Inflammatory macrophage treated with lipopolysaccharide for 1 hour (primary cell): ENCODE data around the gene HIBCH.
"Not testable (repeated sequence)": the region's sequence is repeated elsewhere in the genome, so short reads cannot be mapped to it uniquely, and the experiment has no call there.

Source experiments
- DNase-seq, 2 donors: peaks; one replicate each; pipeline ENCODE4 v3.0.0-alpha.2; 2020 to 2022

Gene HIBCH, protein sequence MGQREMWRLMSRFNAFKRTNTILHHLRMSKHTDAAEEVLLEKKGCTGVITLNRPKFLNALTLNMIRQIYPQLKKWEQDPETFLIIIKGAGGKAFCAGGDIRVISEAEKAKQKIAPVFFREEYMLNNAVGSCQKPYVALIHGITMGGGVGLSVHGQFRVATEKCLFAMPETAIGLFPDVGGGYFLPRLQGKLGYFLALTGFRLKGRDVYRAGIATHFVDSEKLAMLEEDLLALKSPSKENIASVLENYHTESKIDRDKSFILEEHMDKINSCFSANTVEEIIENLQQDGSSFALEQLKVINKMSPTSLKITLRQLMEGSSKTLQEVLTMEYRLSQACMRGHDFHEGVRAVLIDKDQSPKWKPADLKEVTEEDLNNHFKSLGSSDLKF

DNA sequence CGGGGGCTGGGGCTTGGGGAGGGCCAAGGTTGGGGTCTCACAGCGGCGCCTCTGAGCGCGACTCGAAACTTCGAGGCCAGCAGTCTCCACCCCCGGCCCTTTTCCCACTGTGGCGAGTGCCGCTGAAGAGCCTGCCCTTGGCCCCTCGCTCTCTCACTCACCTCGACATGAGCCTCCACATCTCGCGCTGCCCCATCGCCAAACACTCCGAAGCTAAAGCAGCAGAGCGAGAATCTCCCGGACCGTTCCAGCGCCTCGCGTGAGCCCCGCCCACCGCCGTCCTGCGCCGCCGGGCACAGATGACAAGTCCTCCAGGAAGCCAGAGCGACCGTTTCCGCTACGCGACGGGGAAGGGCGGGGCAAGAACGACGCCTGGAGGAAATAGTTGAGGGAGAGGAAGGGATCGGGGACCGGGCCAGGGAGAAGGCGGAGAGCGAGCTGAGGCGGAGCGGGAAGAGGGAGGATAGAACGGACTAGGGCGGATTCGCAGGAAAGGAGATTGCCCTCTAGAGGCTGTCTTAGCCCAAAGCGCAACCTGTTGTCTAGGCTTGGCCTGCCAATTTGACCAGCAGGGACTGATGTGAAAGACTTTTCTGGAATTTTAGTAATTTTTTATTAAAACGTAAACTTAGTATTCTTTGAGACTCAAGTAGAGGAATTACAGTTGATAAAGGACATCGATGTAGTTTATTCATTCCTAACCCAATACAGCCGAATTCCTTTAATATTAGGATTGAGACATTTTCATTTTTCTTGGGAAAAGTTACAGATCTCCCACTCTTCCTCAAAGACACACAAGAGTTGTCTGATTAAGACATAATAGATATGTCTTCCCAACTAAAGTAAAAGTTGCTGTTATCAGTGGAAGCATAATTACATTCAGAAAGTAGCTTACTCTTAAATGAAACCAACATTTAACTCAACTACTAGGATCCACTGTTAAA lies at the start of gene HIBCH:
Gene HIBCH, minus strand, starts transcription at position 272 of the 944 bp plus-strand sequence. Its CDS starts 76 bp downstream, at position 196.
- peak; percentile 97 to 99 for DNase-seq

DNA sequence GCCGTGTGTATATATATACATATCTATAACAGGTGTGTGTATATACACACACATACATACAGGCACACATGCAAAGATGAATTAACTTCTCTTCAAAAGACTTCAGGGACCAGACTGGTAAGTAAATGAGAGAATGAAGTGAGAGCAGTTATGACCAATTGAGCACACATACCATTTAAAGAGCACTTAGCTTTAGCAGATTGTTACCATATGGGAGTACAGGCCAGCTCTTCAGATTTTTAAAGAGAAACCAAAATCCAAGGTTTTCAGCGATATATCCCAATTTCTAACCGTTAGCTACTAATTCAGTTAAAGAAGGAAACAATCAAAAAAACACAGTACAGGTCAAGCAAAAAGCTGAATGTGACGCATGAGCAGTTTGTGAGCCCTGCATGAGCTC lies 47.5 kb upstream of the HIBCH start:
- DNase-seq: no peak

DNA sequence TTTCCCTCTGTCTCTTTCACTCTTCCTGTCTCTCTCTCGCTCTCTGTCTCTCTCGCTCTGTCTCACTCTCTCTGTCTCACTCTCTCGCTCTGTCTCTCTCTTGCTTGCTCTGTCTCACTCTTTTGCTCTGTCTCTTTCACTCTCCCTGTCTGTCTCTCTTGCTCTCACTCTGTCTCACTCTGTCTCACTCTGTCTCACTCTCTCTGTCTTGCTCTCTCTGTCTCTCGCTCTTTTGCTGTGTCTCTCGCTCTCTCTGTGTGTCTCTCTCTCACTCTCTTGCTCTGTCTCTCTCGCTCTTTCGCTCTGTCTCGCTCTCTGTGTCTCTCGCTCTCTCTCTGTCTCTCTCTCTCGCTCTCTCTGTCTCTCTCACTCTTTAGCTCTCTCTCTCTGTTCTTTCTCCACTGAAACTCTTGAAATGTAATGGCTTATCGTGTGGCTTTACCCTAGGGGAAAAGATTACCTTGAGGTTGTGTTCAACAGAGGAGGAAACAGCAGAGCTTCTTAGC lies 46.7 kb upstream of the HIBCH start:
- no peak for DNase-seq

DNA sequence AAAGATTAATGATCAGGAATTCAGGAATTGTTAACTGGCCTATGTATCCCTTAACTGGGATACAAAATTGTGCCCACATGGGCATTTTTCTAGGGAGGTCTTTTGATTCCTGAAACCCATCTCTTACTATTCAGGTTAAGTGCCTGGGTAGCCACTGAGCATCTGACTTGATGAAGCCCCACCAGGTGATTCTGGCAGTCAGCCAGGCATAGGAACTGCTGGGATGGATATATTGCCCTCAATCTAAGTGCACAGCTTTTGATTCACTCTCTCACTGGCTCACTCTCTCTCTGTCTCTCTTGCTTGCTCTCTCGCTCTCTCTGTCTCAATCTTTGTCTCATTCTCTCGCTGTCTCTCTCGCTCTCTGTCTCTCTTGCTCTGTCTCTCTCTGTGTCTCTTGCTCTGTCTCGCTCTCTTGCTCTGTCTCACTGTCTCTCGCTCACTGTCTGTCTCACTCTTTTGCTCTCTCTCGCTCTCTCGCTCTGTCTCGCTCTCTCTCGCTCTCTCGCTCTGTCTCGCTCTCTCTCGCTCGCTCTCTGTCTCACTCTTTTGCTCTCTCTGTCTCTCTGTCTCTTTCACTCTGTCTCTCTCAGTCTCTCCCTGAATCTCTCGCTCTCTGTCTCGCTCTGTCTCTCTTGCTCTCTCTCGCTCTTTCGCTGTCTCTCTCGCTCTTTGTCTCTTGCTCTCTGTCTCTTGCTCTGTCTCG lies 46.0 kb upstream of the HIBCH start:
- no peak for DNase-seq

DNA sequence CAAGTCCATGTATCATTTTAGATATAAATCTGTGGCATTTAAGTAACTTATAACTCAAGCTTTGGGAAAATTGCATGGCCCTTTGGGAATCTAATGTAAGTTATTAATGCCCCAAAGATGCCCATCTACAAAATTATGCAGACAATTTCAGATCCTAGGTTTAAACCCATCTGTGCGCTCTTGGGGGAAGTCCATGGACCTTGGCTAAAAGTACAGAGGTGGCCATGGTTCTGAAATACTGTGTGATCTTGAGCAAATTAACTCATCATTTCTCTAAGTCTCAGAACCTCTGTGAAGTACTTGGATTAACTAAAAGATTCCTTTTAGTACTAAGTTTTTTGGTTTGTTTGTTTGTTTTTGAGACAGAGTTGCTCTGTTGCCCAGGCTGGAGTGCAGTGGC lies 43.3 kb upstream of the HIBCH start:
- DNase-seq: no peak

DNA sequence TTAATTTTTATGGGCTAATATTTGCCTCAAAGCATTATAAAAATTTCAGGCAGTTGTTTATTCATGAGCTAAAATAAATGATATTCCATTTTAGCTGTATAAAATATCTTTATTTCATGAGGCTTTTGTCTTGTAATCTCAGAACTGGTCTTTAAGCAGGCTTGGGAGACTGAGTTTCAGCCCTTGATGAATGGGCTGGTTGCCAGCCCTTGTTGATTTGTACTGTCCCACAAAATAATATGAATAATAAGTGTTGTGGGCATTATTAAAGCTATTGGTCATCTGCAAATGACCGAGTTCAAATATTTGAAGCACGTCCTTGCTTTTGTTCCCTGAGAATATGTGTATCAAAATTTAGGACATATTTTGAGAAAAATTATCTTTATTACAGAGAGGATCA lies 41.9 kb upstream of the HIBCH start:
- no peak for DNase-seq

DNA sequence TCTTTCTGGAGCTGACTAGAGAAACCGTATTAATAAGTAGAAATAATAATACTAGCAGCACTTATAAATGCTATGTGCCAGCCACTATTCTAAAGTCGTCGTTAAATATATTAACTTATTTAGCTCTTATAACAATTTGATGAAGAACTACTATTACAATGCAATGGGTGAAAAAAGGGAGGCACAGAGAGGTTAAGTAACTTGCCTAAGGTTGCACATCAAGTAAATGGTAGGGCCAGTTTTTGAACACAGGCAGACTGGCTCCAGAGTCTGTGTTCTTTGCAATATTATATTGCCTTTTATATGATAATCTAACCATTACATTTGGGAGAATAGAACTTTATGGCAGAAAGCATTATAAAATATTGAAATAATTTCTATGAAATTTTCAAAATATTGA lies 41.3 kb upstream of the HIBCH start:
- DNase-seq: no peak

DNA sequence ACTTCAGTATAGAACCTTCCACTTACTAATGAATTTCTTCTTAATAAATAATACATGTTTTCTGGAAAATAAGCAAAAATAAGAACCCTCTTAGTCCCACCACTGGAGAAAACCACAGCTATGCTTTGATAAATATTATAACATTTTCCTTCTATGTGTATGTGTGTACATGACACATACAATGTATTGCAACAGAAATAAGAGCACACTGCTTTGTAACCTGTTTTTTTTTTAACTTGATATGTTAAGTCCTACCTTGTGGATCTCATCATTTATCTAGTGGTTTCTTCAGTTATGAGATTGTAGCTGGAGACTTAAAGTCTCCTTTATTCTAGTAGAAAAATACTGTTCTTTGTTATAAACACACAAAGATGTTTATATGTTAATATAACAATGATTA lies 40.9 kb upstream of the HIBCH start:
- no peak for DNase-seq

DNA sequence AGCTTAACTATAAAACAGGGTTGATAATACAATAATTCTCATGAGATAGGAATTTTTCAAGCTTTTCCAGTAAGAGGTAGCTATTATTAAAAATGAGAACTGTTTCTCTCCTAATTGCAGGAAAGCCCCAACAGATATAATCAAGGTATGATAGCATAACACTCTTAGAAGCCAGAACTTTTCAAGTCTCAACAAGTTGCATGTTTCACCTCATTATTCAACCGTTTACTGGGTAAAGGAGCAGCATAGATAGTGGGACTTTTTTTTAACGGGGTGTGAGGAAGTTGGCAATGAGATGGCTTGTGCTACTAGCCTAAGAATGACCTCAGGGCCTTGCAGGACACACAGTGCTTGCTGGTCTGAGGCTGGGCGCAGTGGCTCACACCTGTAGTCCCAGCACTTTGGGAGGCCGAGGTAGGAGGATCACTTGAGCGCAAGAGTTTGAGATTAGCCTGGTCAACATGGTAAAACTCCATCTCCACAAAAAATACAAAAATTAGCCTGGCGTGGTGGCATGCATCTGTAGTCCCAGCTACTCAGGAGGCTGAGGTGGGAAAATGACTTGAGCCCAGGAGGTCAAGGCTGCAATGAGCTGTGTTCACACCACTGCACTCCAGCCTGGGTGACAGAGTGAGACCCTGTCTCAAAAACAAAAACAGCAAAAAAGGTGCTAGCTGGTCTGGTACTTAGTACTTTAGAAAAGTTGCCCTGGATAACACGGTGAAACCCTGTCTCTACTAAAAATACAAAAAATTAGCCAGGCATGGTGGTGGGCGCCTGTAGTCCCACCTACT lies 39.2 kb upstream of the HIBCH start:
- not testable (repeated sequence) for DNase-seq

DNA sequence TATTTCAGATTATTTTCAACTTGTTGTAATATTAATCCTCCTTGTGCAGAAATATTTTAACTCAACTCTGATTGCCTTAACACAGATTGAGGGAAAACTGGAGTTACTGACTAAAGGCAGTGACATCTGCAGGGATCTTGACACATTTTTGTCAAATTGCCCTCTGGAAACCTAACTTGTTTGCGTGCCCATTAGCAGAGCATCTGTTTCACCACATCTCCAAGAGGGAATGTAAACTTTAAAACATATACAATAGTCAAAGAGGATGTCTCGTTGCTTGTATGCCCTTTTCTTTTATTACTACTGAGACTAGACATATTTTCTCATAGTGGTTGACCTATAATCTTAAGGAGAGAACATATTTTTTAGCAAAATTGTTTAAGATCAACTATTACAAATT lies 38.0 kb upstream of the HIBCH start:
- DNase-seq: no peak

DNA sequence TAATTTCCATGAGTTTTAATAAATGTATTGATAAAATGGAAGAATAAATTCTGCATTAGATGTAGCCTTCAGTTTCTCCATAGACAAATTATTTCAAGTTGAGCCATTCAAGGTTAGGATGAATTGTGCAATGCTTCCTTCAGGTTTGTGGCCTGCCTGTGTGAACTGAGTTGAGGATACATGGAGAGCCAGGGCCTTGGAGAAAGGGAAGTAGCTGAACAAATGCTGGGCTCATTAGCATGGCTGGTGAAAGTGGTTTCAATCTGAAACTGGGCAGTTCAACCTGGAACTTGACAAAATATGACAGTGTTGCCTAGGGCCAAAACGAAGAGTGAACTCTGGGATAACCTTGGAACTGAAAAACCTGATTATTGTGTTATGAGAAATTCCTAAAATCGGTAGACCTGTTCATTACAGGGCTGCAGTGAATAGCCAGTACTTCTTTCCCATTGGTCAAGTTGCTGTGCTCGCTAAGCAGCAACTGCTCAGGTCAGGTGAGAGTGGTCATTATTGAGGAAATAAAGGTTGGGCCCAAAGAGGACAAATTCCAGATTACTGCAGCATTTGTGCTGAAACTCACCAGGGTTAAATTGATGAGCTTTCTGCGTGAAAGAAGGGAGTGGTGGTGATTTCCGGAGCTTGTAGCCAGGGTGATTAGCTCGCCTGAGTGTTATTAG lies 36.5 kb upstream of the HIBCH start:
- DNase-seq: peak in 1 of 2 donors; percentile 20

DNA sequence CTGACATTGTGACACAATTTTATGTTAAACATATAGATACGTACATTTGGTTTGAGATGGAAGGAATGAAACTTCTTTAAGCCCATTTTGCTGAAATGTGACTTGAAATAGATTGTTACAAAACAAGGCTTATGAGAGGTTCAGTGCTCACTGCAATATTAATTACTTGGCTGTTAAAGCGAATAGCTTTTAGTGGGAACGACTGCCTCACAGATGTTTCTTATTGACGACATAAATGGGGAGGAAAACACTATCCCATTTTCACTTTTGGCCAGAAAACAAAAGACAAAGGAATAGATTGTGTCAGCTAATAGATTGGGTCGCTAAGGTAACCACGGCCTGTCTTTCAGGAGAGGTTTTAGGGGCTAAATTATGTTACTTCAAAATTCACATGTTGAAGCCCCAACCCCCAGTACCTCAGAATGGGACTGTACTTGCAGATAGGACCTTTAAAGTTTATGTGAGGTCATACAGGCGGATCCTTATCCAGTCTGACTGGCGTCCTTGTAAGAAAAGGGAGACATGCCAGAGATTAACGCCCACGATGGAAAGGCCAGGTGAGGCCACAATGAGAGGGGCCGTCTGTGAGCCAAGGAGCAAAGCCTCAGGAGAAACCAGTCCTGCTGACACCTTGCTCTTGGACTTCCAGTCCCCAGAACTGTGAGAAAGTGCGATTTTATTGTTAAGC lies 34.5 kb upstream of the HIBCH start:
- DNase-seq: no peak

DNA sequence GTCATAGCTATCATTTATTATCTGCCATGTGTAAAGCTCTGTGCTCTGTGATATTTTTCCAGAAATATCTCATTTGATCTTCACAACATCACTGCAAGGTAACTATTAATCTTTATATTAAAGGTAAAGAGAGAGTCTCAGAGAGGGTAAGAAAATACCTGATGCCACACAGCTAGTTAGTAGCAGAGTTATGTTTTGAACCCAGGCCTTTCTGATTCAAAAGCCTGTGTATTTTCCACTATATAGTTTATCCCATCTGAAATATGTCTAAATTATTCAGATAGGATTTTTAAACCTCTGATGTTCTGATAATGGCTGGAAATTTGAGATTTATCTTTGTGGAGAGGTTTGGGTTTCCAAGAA lies 33.9 kb upstream of the HIBCH start:
- no peak for DNase-seq

DNA sequence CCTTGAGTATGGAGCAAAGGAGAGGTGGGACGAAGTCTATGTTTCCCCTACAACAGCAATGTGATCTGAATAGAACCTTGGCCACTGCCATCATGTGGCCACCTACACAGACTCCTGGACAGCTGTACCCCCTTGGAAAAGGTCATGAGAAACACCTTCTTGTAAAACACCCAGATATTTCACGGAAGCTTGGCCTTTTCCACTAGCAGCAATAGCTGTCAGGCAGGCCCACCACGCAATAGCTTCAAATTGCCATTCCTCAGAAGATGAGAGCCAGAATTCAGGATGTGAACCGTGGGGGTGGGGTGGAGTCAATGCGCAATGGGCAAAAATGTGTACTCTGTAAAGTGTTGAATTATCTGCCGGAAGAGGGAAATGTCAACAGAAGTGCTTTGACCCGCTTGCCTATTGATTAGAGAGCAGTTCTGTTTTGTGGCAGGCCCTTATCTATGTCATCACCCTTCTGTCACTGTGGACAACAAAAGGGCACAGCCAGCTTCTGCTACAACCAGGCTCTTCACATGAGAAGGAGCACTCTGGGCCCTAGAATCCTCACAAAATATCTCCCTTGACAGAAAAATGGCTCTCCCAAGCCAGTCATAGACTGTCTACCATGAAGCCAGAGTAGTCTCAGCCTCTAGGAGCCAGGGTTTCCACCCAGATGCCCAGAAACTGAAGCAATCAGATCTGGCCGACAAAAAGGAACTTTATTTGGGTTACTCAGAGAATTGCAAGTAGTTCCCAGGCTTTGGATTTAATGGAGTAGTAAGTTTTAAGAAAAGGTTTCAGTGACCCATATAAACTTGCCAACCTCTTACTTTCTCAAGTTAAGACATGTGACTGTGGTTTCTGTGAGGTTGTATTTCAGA lies 33.3 kb upstream of the HIBCH start:
- peak; percentile 29 to 40 for DNase-seq

DNA sequence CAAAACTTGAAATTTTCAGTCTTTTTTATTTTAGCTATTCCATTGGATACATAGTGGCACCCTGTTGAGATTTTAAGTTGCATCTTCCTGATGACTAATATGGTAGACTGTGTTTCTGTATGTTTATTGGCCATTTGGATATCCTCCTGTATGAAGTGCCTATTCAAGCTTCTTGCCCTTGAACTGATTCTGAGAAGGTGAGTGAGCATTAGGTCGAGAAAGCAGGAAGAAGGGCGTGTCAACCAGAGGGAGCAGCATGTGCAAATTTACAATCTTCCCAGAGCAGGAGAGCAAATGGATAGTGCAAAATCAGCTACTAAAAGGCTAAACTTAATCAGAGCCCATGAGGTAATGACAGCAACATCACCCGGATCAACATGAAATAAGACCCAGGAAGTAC lies 32.3 kb upstream of the HIBCH start:
- no peak for DNase-seq

DNA sequence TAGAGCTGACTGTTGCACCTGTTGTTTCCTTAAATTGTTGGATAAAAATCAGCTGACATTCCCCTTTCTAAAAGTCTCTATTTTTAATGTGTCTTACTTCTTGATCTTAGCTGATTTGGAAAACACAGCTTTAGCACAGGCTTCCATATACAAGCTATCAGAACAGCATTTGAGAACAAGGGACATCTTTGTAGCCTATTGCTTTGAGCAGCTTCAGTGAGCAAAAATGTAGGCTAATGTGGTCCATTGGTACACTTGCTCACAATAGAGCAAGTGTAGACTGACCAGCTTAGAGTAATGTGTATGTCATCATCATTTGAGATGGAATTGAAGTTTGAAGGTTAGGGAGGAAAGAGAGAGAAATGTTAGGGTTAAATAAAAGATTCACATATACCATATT lies 30.7 kb upstream of the HIBCH start:
- DNase-seq: no peak

DNA sequence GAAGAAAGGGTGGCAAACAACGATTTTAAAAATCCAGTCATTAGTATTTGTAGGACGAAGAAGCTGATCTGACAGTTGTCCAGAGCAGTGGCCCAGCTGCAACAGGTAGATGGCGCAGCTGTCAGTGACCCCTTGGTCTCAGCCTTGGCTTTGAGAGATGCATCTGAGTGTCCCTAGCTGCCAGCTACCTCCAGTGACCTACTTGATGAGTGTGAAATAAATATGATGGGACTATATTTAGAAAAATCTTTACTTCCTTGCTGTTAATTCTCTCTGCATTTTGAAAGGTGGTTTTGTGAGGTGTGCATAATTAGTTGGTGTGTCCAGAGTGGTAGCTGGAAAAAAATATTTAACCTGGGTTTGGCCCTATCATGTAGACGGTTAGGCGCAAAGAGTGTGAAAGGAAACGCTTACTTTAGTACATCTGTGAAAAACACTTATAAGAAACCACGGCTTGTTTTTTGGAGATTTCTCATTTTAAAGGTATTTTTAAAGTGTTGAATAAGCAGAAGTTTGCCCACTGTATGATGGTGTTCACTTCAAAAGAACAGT lies 24.7 kb upstream of the HIBCH start:
- peak in 1 of 2 donors; percentile 32 for DNase-seq

DNA sequence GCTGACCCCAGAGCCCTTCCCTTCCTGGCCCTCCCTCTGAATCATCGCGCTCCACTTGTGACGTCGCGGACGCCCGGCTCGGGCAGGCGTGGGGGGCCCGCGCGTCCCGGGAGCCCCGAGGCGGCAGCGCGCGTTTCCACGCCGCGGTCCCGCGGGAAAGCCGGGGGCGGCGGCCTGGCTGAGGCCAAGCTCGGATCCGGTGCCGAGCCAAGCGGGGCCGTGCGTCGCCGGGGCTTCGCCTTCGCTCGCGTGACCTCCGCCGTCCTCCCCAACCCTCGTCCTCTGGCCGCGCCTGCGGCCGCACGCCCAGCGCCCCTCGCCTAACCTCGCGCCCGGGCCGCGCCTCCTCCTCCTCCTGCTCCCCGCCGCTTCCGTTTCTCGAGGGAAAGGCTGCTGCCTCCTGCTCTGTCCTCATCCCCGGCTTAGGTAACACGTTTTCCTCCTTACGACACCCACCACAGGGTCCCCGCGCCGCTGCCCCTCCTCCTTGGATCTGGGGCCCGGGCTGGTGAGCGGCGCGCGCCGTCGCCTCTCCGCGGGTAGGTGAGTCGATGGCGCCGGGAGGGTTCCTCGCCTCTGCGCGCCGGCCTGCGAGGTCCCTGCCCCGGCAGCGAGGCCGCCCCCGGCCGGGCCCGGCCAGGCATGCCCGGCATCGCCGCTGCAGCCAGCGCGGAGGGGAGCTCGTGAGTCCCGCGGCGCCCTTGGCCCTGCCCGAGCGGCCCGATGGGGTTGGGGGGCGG lies 24.1 kb upstream of the HIBCH start, which contains the start of gene INPP1:
Gene INPP1, plus strand, starts transcription at position 54 of the 740 bp plus-strand sequence. CDS start 16,514 bp downstream, outside the sequence.
- peak; percentile 63 to 71 for DNase-seq

DNA sequence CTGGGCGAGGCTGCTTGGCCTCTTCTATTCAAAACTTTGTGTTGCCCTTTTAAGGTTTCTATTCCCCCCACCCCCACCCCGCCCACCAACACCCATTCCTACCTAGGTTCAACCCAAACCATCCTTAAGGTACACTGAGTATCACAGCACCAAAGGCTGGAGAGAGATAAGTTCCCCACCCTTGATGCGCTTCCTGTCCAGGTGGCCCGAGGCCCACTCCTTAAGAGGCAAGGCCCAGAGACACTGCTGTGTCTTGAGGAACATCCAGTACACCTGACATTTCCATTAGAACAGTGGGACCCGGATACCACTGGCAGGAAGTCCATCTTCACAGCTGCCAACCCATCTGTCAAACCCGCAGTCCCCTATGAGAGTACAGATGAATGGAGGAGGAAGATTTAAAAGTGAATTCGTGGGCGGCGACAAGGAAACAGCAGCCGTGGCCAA lies 23.5 kb upstream of the HIBCH start:
- DNase-seq: no peak
